Activated gamma-delta T cell treated with Interleukin-2 at 50 U/mL for 16 hours (primary cell): ENCODE data around the gene ZXDC.

Experiments
- DNase-seq: peaks from one replicate; pipeline ENCODE4 v3.0.0-alpha.2; 2020

ZXDC gene

GRCh38 chr3:126390751-126391150 lies 84.9 kb downstream of the ZXDC start:
- DNase-seq = no peak

- DNase-seq = no peak
Observed at GRCh38 chr3:126390201-126390600, 85.5 kb downstream of the ZXDC start.

GRCh38 chr3:126389794-126390146 lies 85.9 kb downstream of the ZXDC start:
- DNase-seq = no peak

GRCh38 chr3:126389112-126389793 lies 86.4 kb downstream of the ZXDC start:
- DNase-seq = peak; percentile 17
